DND-41 (cell line): ENCODE data around the gene SESTD1.

Experiments
- ATAC-seq: fragments of 200-7000 bp; cut with Tn5 transposase; 3 replicates; pipeline ENCODE4 v1.9.1; 2021; ENCODE audit warnings: low read depth; ENCODE audit not compliant: insufficient read depth
- DNase-seq: peaks from one replicate; pipeline ENCODE4 v3.0.0-alpha.2; 2020
- H2AFZ ChIP-seq: 2 replicates; pipeline ENCODE4 v1.6.0; 2012; ENCODE audit warnings: low read depth, low read length
- H3K27ac ChIP-seq: 2 replicates; pipeline ENCODE4 v1.5.1; 2012; ENCODE audit warnings: low read length, inconsistent platforms
- H3K27me3 ChIP-seq: fragments of 200-600 bp; sonication (generic); 2 replicates; pipeline ENCODE4 v1.6.0; 2012; ENCODE audit warnings: low read length, mild to moderate bottlenecking, inconsistent platforms; ENCODE audit not compliant: insufficient read depth, poor library complexity
- H3K36me3 ChIP-seq: 2 replicates; pipeline ENCODE4 v1.5.1; 2012; ENCODE audit warnings: low read length, inconsistent platforms; ENCODE audit not compliant: insufficient read depth
- H3K4me1 ChIP-seq: 2 replicates; pipeline ENCODE4 v1.5.1; 2012; ENCODE audit warnings: mild to moderate bottlenecking, low read length; ENCODE audit not compliant: insufficient read depth
- H3K4me2 ChIP-seq: 2 replicates; pipeline ENCODE4 v1.6.0; 2012; ENCODE audit warnings: mild to moderate bottlenecking, moderate library complexity, low read length, inconsistent platforms; ENCODE audit not compliant: insufficient read depth
- H3K4me3 ChIP-seq, 2 experiments: fragments of 200-600 bp in 1 of 2; shearing (Covaris generic) in 1 of 2; 2 replicates each; pipeline ENCODE4 v1.5.1; 2012 to 2016; ENCODE audit warnings: inconsistent platforms in 2 of 2, low read length in 2 of 2, mild to moderate bottlenecking in 2 of 2, low read depth in 1 of 2, moderate library complexity in 1 of 2
- H3K79me2 ChIP-seq: 2 replicates; pipeline ENCODE4 v1.6.0; 2012; ENCODE audit warnings: low read length, inconsistent platforms; ENCODE audit not compliant: insufficient read depth
- H3K9ac ChIP-seq: 2 replicates; pipeline ENCODE4 v1.6.0; 2012; ENCODE audit warnings: low read depth, mild to moderate bottlenecking, inconsistent platforms, low read length, moderate library complexity
- H3K9me3 ChIP-seq: 2 replicates; pipeline ENCODE4 v1.5.1; 2012; ENCODE audit warnings: low read length, moderate library complexity, mild to moderate bottlenecking, inconsistent platforms; ENCODE audit not compliant: insufficient read depth, severe bottlenecking
- H4K20me1 ChIP-seq: 2 replicates; pipeline ENCODE4 v1.6.0; 2012; ENCODE audit warnings: low read length; ENCODE audit not compliant: insufficient read depth
- EZH2 ChIP-seq: IDR thresholded peaks from 3 replicates; pipeline ENCODE4 v1.6.1; 2012; ENCODE audit warnings: borderline replicate concordance, low read depth, mild to moderate bottlenecking, moderate library complexity, low read length, inconsistent platforms; ENCODE audit not compliant: severe bottlenecking
- TF ChIP-seq, protein P1 (sequence below): IDR thresholded peaks from 2 replicates; pipeline ENCODE4 v1.5.1; 2012; ENCODE audit warnings: borderline replicate concordance, low read length, moderate library complexity, mild to moderate bottlenecking; ENCODE audit not compliant: poor library complexity, severe bottlenecking; ENCODE audit errors: extremely low read depth

Gene SESTD1

DNA sequence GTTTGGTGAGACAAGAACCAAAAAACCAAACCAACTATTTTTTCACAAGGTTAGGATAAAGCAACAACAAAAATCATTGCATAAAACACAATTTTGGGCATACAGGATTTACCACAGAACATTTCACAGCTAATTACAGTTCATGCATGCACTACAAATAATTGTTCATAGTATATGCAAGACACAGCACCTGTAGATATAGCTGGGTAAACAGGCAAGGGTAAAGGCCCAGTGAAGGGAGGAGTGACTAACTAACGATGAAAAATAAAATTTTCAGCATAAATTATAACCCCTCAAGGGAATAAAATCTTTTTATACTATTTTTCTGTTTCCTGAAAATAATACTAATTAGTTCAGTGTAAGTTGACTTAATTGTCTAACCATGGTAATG is 141.4 kb downstream of the SESTD1 start:
- H3K36me3 ChIP-seq = peaks cover 8% of the 10 kb centered on the region; the same call in 1 of the 2 replicates
- TF ChIP-seq EZH2 = no peak
- TF ChIP-seq, protein P1, sequence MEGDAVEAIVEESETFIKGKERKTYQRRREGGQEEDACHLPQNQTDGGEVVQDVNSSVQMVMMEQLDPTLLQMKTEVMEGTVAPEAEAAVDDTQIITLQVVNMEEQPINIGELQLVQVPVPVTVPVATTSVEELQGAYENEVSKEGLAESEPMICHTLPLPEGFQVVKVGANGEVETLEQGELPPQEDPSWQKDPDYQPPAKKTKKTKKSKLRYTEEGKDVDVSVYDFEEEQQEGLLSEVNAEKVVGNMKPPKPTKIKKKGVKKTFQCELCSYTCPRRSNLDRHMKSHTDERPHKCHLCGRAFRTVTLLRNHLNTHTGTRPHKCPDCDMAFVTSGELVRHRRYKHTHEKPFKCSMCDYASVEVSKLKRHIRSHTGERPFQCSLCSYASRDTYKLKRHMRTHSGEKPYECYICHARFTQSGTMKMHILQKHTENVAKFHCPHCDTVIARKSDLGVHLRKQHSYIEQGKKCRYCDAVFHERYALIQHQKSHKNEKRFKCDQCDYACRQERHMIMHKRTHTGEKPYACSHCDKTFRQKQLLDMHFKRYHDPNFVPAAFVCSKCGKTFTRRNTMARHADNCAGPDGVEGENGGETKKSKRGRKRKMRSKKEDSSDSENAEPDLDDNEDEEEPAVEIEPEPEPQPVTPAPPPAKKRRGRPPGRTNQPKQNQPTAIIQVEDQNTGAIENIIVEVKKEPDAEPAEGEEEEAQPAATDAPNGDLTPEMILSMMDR = no peak
- no peak overlapping the region for H3K9ac ChIP-seq
- H3K9me3 ChIP-seq = no peaks in the 10 kb centered on the region
- DNase-seq = no peak
- H3K79me2 ChIP-seq = no peaks in the 10 kb centered on the region
- H3K4me3 ChIP-seq = no peak overlapping the region
- no peak for ATAC-seq
- no peak overlapping the region for H3K27ac ChIP-seq
- H2AFZ ChIP-seq = no peak overlapping the region
- H3K4me2 ChIP-seq = no peak overlapping the region
- H3K27me3 ChIP-seq = no peaks in the 10 kb centered on the region
- H4K20me1 ChIP-seq = no peaks in the 10 kb centered on the region
- no peaks in the 10 kb centered on the region for H3K4me1 ChIP-seq

DNA sequence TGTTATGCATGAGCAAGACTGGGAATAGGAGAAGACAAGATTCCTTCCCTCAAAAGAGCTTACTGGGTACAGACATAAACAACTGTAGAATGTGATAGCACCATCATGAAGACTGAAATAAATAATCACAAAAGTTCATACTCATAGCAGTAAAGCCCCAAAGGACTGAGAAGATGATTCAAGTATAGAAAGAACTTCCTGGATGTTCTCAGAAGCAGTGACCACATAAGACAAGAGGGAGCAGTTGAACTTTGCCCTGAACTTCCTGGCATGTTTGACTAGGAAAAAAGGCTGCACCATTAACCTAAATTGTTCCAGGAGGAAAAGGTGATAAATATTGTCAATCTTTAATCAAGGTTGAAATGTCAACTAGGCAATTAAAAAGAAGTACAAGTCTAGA is 156.9 kb downstream of the SESTD1 start:
- no peaks in the 10 kb centered on the region for H4K20me1 ChIP-seq
- H3K9me3 ChIP-seq = no peaks in the 10 kb centered on the region
- DNase-seq (no peak), ATAC-seq (peak; percentile 88)
- TF ChIP-seq EZH2 = no peak
- TF ChIP-seq, protein P1 = no peak
- peak overlapping the region; percentile 42 for H3K27ac ChIP-seq
- H3K4me2 ChIP-seq = no peak overlapping the region
- no peak overlapping the region for H3K4me3 ChIP-seq
- peaks cover 29% of the 10 kb centered on the region; the same call in 1 of the 2 replicates for H3K36me3 ChIP-seq
- no peak overlapping the region for H3K9ac ChIP-seq
- no peaks in the 10 kb centered on the region for H3K79me2 ChIP-seq
- H2AFZ ChIP-seq = peak overlapping the region; percentile 10; the same call in 1 of the 2 replicates
- H3K4me1 ChIP-seq = peaks cover 21% of the 10 kb centered on the region
- H3K27me3 ChIP-seq = no peaks in the 10 kb centered on the region

DNA sequence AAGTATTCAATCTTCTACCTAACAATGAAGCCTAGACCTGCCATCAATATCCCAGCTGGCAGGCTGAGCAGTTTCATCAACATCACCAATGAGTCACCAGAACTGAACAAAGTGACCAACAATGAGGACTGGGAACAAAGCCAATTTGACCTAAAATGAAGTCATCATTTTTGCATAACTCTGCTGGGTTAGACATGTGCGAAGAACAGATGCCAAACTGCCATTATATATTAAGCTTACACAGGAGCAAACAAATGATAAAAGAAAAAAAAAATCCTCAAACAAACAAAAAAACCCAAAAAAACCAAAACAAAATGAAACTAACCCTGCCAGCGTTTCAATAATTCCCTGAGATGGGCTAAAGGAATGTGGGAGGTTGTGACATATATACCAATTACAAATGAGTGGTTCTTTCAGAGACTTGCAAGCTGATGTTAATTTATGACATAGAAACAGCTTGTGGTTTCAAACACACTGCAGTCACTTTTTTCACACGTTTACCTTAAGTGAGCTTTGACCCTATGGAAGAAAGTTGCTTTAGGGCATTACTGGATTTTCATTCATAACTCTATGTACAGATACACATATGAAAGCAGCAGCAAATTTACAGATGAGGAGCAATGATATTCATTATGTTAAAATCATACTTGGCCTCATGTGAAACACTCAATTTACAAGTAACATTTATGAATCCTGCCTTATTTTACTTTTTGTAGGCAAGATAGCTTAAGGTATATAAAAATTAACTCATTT is 157.8 kb downstream of the SESTD1 start:
- no peak for DNase-seq
- peaks cover 21% of the 10 kb centered on the region for H3K4me1 ChIP-seq
- TF ChIP-seq, protein P1 = no peak
- no peak for TF ChIP-seq EZH2
- no peak overlapping the region for H3K4me3 ChIP-seq
- no peak overlapping the region for H3K9ac ChIP-seq
- H3K27ac ChIP-seq = peak overlapping the region; percentile 42; the same call in 1 of the 2 replicates
- H3K27me3 ChIP-seq = no peaks in the 10 kb centered on the region
- H4K20me1 ChIP-seq = no peaks in the 10 kb centered on the region
- H3K9me3 ChIP-seq = no peaks in the 10 kb centered on the region
- no peak overlapping the region for H2AFZ ChIP-seq
- no peak overlapping the region for H3K4me2 ChIP-seq
- peak; percentile 17; the same call in 2 of the 3 replicates for ATAC-seq
- peaks cover 21% of the 10 kb centered on the region; the same call in 1 of the 2 replicates for H3K36me3 ChIP-seq
- no peaks in the 10 kb centered on the region for H3K79me2 ChIP-seq
